ENCODE data around the gene NBEAL2.

The NBEAL2 gene

DNA sequence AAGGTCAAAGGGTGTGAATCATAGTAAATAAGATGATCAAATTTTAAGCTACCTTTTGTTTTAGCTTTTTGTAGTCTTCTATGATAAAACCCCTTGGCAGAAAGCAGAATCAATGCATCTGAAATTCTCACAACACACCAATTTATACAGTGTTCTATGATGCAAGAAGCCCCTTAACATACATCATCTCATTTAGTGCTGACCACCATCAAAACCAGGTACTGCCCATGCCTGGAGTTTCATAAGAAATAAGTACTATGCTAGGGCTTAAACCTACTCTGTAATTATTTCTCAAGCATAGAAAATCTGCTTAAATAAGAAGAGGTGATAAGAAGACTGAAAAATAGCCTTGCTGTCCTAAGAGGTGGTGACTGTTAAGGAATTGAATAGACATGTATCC is 67.6 kb downstream of the NBEAL2 start:
- no peak for DNase-seq (ENCODE audit: low read depth)
- no peak overlapping the region for H3K4me3 ChIP-seq (ENCODE audit: low read depth, low read length)
- no peak for TF ChIP-seq CTCF (IDR thresholded peaks at IDR 0.05; ENCODE audit: control insufficient read depth, extremely low read depth, insufficient read depth)

GRCh38 chr3:47047673-47048072 is 68.2 kb downstream of the NBEAL2 start:
- DNase-seq (ENCODE audit: low read depth) = no peak

GRCh38 chr3:47054412-47054811 is 74.9 kb downstream of the NBEAL2 start:
- no peak overlapping the region for H3K4me3 ChIP-seq (ENCODE audit: low read depth, low read length)
- no peak for TF ChIP-seq CTCF (IDR thresholded peaks at IDR 0.05; ENCODE audit: control insufficient read depth, extremely low read depth, insufficient read depth)
- DNase-seq (ENCODE audit: low read depth) = no peak

More at GRCh38 chr3:47047673-47048072, 68.2 kb downstream of the NBEAL2 start:
- no peak for TF ChIP-seq CTCF (IDR thresholded peaks at IDR 0.05; ENCODE audit: control insufficient read depth, extremely low read depth, insufficient read depth)
- no peak overlapping the region for H3K4me3 ChIP-seq (ENCODE audit: low read depth, low read length)

- no peak for TF ChIP-seq CTCF (IDR thresholded peaks at IDR 0.05; ENCODE audit: control insufficient read depth, extremely low read depth, insufficient read depth)
- DNase-seq (ENCODE audit: low read depth) = no peak
- H3K4me3 ChIP-seq (ENCODE audit: low read depth, low read length) = no peak overlapping the region
Observed at GRCh38 chr3:47056705-47057104, 77.2 kb downstream of the NBEAL2 start.

- TF ChIP-seq CTCF (IDR thresholded peaks at IDR 0.05; ENCODE audit: control insufficient read depth, extremely low read depth, insufficient read depth) = no peak
- no peak for DNase-seq (ENCODE audit: low read depth)
- no peak overlapping the region for H3K4me3 ChIP-seq (ENCODE audit: low read depth, low read length)
Observed at GRCh38 chr3:47057212-47057671, 77.8 kb downstream of the NBEAL2 start.

Measured in LNCaP clone FGC (cell line).